ENCODE results near the gene USP37.

GRCh38 chr2:218482651-218483050 lies 85.5 kb downstream of the USP37 start:
- TF ChIP-seq CTCF (IDR thresholded peaks at IDR 0.05; ENCODE audit: insufficient read depth, low read length) (no peak), SPI1 (IDR thresholded peaks at IDR 0.05; ENCODE audit: borderline replicate concordance, low read depth) (no peak), POLR2AphosphoS5 (IDR thresholded peaks at IDR 0.05; ENCODE audit: low read depth) (no peak), REST (IDR thresholded peaks at IDR 0.05; ENCODE audit: insufficient replicate concordance, low read depth) (no peak), GABPA (IDR thresholded peaks at IDR 0.05; ENCODE audit: low read depth) (no peak)

Data from HL-60 (cell line).